CD14-positive monocyte (primary cell): ENCODE results near the gene BAX. TPM values are rescaled to one million over a fixed set of nuclear protein-coding genes. Genes with fewer than 3 reads are reported as not detected.

Experiments used
- DNase-seq, 3 donors: peaks; one replicate each; pipeline ENCODE4 v3.0.0-alpha.2; 2011 to 2022
- H2AFZ ChIP-seq: 2 replicates; pipeline ENCODE4 v1.6.0; 2012; ENCODE audit warnings: mild to moderate bottlenecking, low read depth, low read length, inconsistent platforms; ENCODE audit not compliant: insufficient read depth, poor library complexity, severe bottlenecking
- H3K27ac ChIP-seq, 2 donors: 1 replicate in 1 of 2; 2 replicates in 1 of 2; pipeline ENCODE4 v1.5.1; 2012 to 2013; ENCODE audit warnings: low read length in 2 of 2, control low read depth in 1 of 2, inconsistent platforms in 1 of 2, low read depth in 1 of 2, mild to moderate bottlenecking in 1 of 2
- H3K27me3 ChIP-seq, 2 donors: one replicate each; pipeline versions ENCODE4 v1.6.0 to v1.6.1; 2011 to 2013; ENCODE audit warnings: low read length in 2 of 2; ENCODE audit not compliant: control insufficient read depth in 2 of 2, insufficient read depth in 2 of 2
- H3K36me3 ChIP-seq, 2 donors: replicated peaks in 1 of 2; 1 replicate in 1 of 2; 2 replicates in 1 of 2; pipeline versions ENCODE4 v1.5.1 to v1.6.1; 2012 to 2013; ENCODE audit warnings: low read length in 2 of 2, control low read depth in 1 of 2, inconsistent platforms in 1 of 2, mild to moderate bottlenecking in 1 of 2; ENCODE audit not compliant: insufficient read depth in 2 of 2, control insufficient read depth in 1 of 2
- H3K4me1 ChIP-seq, 2 donors: 1 replicate in 1 of 2; 2 replicates in 1 of 2; pipeline versions ENCODE4 v1.5.1 to v1.6.1; 2012 to 2013; ENCODE audit warnings: low read length in 2 of 2, control low read depth in 1 of 2, inconsistent platforms in 1 of 2, mild to moderate bottlenecking in 1 of 2, moderate library complexity in 1 of 2; ENCODE audit not compliant: insufficient read depth in 2 of 2, control insufficient read depth in 1 of 2
- H3K4me2 ChIP-seq: replicated peaks from 2 replicates; pipeline ENCODE3; 2012; ENCODE audit warnings: low read length, moderate library complexity, mild to moderate bottlenecking; ENCODE audit not compliant: poor library complexity, severe bottlenecking; ENCODE audit errors: extremely low read depth
- H3K4me3 ChIP-seq, 3 experiments: fragments of 200-600 bp in 1 of 3; sonication (generic) in 1 of 3; replicated peaks in 1 of 3; 1 replicate in 2 of 3; 2 replicates in 1 of 3; pipeline ENCODE4 v1.5.1; 2011 to 2013; ENCODE audit warnings: low read length in 3 of 3, mild to moderate bottlenecking in 3 of 3, control low read depth in 2 of 3, low read depth in 2 of 3, inconsistent platforms in 1 of 3, moderate library complexity in 1 of 3
- H3K79me2 ChIP-seq: 2 replicates; pipeline ENCODE4 v1.6.0; 2012; ENCODE audit warnings: mild to moderate bottlenecking, control low read depth, inconsistent platforms, low read length, moderate library complexity; ENCODE audit not compliant: insufficient read depth
- H3K9ac ChIP-seq: 2 replicates; pipeline ENCODE4 v1.6.0; 2017; ENCODE audit warnings: low read length, mild to moderate bottlenecking; ENCODE audit not compliant: insufficient read depth, poor library complexity, severe bottlenecking
- H3K9me3 ChIP-seq, 2 donors: replicated peaks in 1 of 2; 1 replicate in 1 of 2; 2 replicates in 1 of 2; pipeline versions ENCODE4 v1.5.1 to v1.6.1; 2012 to 2013; ENCODE audit warnings: low read length in 2 of 2, control low read depth in 1 of 2; ENCODE audit not compliant: control insufficient read depth in 1 of 2, insufficient read depth in 1 of 2
- H4K20me1 ChIP-seq: 2 replicates; pipeline ENCODE4 v1.6.0; 2012; ENCODE audit warnings: mild to moderate bottlenecking, low read length, control low read depth, moderate library complexity; ENCODE audit not compliant: insufficient read depth
- H3K27ac Mint-ChIP-seq, 7 donors: one replicate each; pipeline ENCODE4 v1.8.0; 2020; ENCODE audit warnings: mild to moderate bottlenecking in 7 of 7, mixed read lengths in 7 of 7, moderate library complexity in 6 of 7, inconsistent platforms in 2 of 7
- H3K27me3 Mint-ChIP-seq, 3 donors: one replicate each; pipeline ENCODE4 v1.8.0; 2021 to 2022; ENCODE audit warnings: low read depth in 3 of 3, mild to moderate bottlenecking in 3 of 3, mixed read lengths in 3 of 3, moderate library complexity in 3 of 3, inconsistent platforms in 1 of 3
- H3K36me3 Mint-ChIP-seq, 2 donors: one replicate each; pipeline ENCODE4 v1.8.0; 2020; ENCODE audit warnings: mixed read lengths in 2 of 2, inconsistent platforms in 1 of 2, mild to moderate bottlenecking in 1 of 2
- H3K4me1 Mint-ChIP-seq: one replicate; pipeline ENCODE4 v1.8.0; 2020; ENCODE audit warnings: mild to moderate bottlenecking, mixed read lengths
- H3K4me3 Mint-ChIP-seq, 2 donors: one replicate each; pipeline ENCODE4 v1.8.0; 2020; ENCODE audit warnings: mild to moderate bottlenecking in 2 of 2, mixed read lengths in 2 of 2, moderate library complexity in 1 of 2
- H3K9me3 Mint-ChIP-seq, 7 donors: one replicate each; pipeline ENCODE4 v1.8.0; 2020 to 2022; ENCODE audit warnings: mixed read lengths in 7 of 7, mild to moderate bottlenecking in 6 of 7, moderate library complexity in 6 of 7, inconsistent platforms in 2 of 7
- CTCF ChIP-seq: fragments of 200-600 bp; IDR thresholded peaks from one replicate; pipeline ENCODE4 v1.8.0; 2022; ENCODE audit warnings: antibody characterized with exemption, mild to moderate bottlenecking
- WGBS: methylation state at CpG from one replicate; pipeline ENCODE4 v1.1.5; 2013; ENCODE audit warnings: missing lambda C conversion rate; ENCODE audit not compliant: insufficient coverage; 5-methylcytosine and 5-hydroxymethylcytosine counted together
- intact Hi-C, 2 donors: fragments of 100-400 bp; cut with micrococcal nuclease; formaldehyde crosslinking; loops; one replicate each; pipeline versions ENCODE4 v1.15.0 to v1.15.1; 2023
- polyA plus RNA-seq, 3 donors: library from polyadenylated mRNA; depleted of rRNA in 1 of 3; unstranded in 2 of 3; stranded (reverse) in 1 of 3; fragments of 300-500 nt in 2 of 3; fragments of >200 nt in 1 of 3; fragmentation: Illumina TruSeq in 2 of 3; gene quantifications; 1 replicate in 2 of 3; 2 replicates in 1 of 3; pipeline ENCODE4 v1.2.3, GENCODE V29; 2012 to 2021

The BAX gene
- polyA plus RNA-seq, 3 donors = 69.2 to 135 (median 80.5) TPM

- Histone ChIP-seq H3K9me3 (no peaks in the 10 kb centered on the region), H3K9ac (no peak overlapping the region), H3K27ac (no peak overlapping the region), H4K20me1 (peaks cover 26% of the 10 kb centered on the region), H3K4me1 (peaks cover 36 to 45% of the 10 kb centered on the region in 2 donors), H2AFZ (no peak overlapping the region), H3K79me2 (peaks cover 18% of the 10 kb centered on the region), H3K36me3 (peaks cover 39 to 63% of the 10 kb centered on the region in 2 donors), H3K4me3 (no peak overlapping the region), H3K4me2 (no peak overlapping the region), H3K27me3 (no peaks in the 10 kb centered on the region)
- WGBS = 2% methylated on average over 12 of the region's 19 CpGs
- DNase-seq = peak; percentile 76 to 88 (median 87)
- H3K27me3 Mint-ChIP-seq = peaks cover 0 to 11% (median 0%) of the 10 kb centered on the region in 3 donors
- intact Hi-C loops = loop anchor here (5.0 kb wide), 3 partner anchors 74 to 184 kb away; partner anchors contain the start of gene TULP2 (in 1 of the 2)
- peak; percentile 94 for TF ChIP-seq CTCF
- H3K27ac Mint-ChIP-seq = peak overlapping the region in 2 of 7 donors; percentile 24 to 71
- H3K4me1 Mint-ChIP-seq = peaks cover 38% of the 10 kb centered on the region
- H3K36me3 Mint-ChIP-seq = peaks cover 37 to 66% of the 10 kb centered on the region in 2 donors
- H3K9me3 Mint-ChIP-seq = peaks cover 0 to 3% (median 0%) of the 10 kb centered on the region in 7 donors
- H3K4me3 Mint-ChIP-seq = no peak overlapping the region
These were observed 16.3 kb downstream of the BAX start for GRCh38 chr19:48970923-48971395.

GRCh38 chr19:48975947-48976847 is 21.5 kb downstream of the BAX start:
- Histone ChIP-seq H3K9ac (no peak overlapping the region), H3K79me2 (no peaks in the 10 kb centered on the region), H4K20me1 (no peaks in the 10 kb centered on the region), H3K36me3 (peaks cover 40 to 67% of the 10 kb centered on the region in 2 donors), H2AFZ (no peak overlapping the region), H3K4me2 (no peak overlapping the region), H3K27ac (no peak overlapping the region), H3K4me1 (peaks cover 0 to under 1% of the 10 kb centered on the region in 2 donors), H3K9me3 (peaks cover 0 to 3% of the 10 kb centered on the region in 2 donors), H3K27me3 (no peaks in the 10 kb centered on the region), H3K4me3 (no peak overlapping the region)
- Mint-ChIP-seq H3K27ac (peak overlapping the region in 3 of 7 donors; percentile 15 to 55 (median 31)), H3K4me1 (no peaks in the 10 kb centered on the region), H3K36me3 (peaks cover 37 to 74% of the 10 kb centered on the region in 2 donors), H3K9me3 (peaks cover 0 to 2% (median 0%) of the 10 kb centered on the region in 7 donors), H3K27me3 (no peaks in the 10 kb centered on the region), H3K4me3 (no peak overlapping the region)
- peak in 1 of 3 donors; percentile 19 for DNase-seq
- intact Hi-C loops = no loop called here
- 96% methylated on average over 2 of the region's 13 CpGs for WGBS
- peak; percentile 11 for TF ChIP-seq CTCF
